ENCODE measurements around the gene PTPRG. TPM values are rescaled to one million over a fixed set of nuclear protein-coding genes. Genes with fewer than 3 reads are reported as not detected.
A peak's percentile ranks its signal among the peaks of the same experiment; 100 is the strongest.

Gene PTPRG
- total RNA-seq, 1 donor: 148 TPM

DNA sequence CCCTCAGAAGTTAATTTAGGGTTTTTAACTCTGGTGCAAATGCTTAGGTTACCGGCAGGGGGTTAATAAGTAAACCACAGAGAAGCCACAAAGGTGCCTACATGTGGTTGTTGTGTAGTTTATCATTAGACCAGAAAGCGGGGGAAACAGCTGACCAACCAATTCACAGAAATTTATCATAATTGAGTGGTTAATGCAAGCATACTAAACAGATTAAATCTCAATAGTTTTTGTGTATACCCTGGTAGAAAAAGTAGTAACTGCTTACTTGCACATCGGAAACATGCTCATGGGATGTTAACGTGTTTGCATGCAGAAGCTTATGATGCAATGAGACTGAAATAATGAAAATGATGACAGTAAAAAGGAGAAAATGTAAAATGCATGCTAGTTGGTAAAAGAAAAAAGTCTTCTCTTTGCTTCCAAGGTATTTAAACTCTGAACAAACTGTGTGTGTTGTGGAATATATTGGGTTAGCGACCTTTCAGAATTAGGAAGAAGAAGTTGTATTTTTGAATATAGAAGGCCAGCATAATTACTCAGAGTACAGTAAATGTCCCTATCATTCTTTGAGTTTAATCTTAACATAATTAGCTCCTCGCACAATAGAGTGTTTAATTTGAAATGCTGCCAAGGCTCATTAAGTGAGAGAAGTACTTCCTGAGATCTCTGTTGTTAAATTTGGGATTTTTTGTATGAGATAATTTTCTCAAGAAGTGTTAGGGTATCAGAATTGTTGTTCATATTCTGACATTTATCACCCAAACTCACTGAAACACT is 316.2 kb downstream of the PTPRG start:
- H3K4me3 ChIP-seq (ENCODE audit: insufficient read depth, low read length): no peak overlapping the region

DNA sequence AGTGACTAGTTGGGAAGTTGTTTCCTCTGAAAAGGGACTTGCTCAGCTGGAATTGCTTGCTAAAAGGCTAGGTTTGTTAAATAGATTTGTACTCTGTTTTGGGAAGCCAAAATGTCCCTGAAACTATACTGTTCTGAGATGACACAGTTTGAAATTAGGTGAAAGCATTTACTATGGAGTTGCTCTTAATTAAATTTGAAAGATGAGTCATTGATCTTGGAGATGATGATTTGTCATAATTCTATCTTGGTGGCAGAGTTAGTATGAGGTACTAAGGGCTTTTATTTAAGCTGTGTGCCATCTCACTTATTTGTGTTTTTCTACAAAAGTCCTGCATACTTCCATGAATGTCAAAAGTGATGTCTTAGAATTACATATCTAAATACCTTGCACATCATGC is 320.9 kb downstream of the PTPRG start:
- Histone ChIP-seq H3K4me2 (ENCODE audit: insufficient read depth, low read length) (no peak overlapping the region), H3K79me2 (ENCODE audit: insufficient read depth, low read length) (peaks cover 11% of the 10 kb centered on the region), H3K9me3 (ENCODE audit: low read depth, low read length) (no peaks in the 10 kb centered on the region), H3K27ac (ENCODE audit: low read depth, low read length) (no peak overlapping the region), H3K27me3 (ENCODE audit: insufficient read depth, low read length) (no peaks in the 10 kb centered on the region), H3K36me3 (ENCODE audit: insufficient read depth, low read length) (no peaks in the 10 kb centered on the region), H4K20me1 (ENCODE audit: insufficient read depth, low read length) (peaks cover 27% of the 10 kb centered on the region), H2AFZ (ENCODE audit: low read length) (no peak overlapping the region), H3K4me1 (ENCODE audit: insufficient read depth, low read length) (peaks cover 3% of the 10 kb centered on the region), H3K4me3 (ENCODE audit: insufficient read depth, low read length) (no peak overlapping the region)
- DNase-seq (ENCODE audit: insufficient read length, low spot score, missing footprints): no peak
- TF ChIP-seq, protein P1, sequence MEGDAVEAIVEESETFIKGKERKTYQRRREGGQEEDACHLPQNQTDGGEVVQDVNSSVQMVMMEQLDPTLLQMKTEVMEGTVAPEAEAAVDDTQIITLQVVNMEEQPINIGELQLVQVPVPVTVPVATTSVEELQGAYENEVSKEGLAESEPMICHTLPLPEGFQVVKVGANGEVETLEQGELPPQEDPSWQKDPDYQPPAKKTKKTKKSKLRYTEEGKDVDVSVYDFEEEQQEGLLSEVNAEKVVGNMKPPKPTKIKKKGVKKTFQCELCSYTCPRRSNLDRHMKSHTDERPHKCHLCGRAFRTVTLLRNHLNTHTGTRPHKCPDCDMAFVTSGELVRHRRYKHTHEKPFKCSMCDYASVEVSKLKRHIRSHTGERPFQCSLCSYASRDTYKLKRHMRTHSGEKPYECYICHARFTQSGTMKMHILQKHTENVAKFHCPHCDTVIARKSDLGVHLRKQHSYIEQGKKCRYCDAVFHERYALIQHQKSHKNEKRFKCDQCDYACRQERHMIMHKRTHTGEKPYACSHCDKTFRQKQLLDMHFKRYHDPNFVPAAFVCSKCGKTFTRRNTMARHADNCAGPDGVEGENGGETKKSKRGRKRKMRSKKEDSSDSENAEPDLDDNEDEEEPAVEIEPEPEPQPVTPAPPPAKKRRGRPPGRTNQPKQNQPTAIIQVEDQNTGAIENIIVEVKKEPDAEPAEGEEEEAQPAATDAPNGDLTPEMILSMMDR (IDR thresholded peaks at IDR 0.05; ENCODE audit: extremely low read depth, low read depth, low read length): no peak

More for the DNA sequence above, 316.2 kb downstream of the PTPRG start:
- H3K36me3 ChIP-seq (ENCODE audit: insufficient read depth, low read length): no peaks in the 10 kb centered on the region
- H3K79me2 ChIP-seq (ENCODE audit: insufficient read depth, low read length): peaks cover 7% of the 10 kb centered on the region
- H3K27ac ChIP-seq (ENCODE audit: low read depth, low read length): no peak overlapping the region
- peaks cover 15% of the 10 kb centered on the region for H4K20me1 ChIP-seq (ENCODE audit: insufficient read depth, low read length)
- no peaks in the 10 kb centered on the region for H3K9me3 ChIP-seq (ENCODE audit: low read depth, low read length)
- peak; percentile 13 for DNase-seq (ENCODE audit: insufficient read length, low spot score, missing footprints)
- no peak overlapping the region for H2AFZ ChIP-seq (ENCODE audit: low read length)
- H3K4me2 ChIP-seq (ENCODE audit: insufficient read depth, low read length): peak overlapping the region; percentile 13
- H3K27me3 ChIP-seq (ENCODE audit: insufficient read depth, low read length): no peaks in the 10 kb centered on the region
- TF ChIP-seq, protein P1 (IDR thresholded peaks at IDR 0.05; ENCODE audit: extremely low read depth, low read depth, low read length): no peak
- H3K4me1 ChIP-seq (ENCODE audit: insufficient read depth, low read length): peaks cover 8% of the 10 kb centered on the region

DNA sequence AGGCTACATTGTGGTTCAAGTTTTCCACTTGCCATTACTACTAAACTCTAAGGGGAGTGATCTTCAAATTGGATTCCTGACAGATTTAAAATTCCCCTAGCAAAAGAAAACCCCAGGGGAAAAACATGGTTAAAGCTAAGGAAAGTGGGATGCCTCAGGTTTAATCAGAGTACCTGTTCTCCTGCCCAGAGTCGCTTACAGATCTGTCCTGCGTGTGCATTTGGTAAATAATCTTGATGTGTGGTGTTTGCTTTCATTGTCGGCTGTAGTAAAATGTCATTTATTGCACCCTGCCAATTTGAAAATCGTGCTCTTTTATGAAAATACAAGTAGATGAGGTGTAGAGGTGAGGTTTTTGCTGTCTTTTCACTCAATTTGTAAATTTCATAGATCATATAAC is 323.4 kb downstream of the PTPRG start:
- no peak for DNase-seq (ENCODE audit: insufficient read length, low spot score, missing footprints)
- H3K79me2 ChIP-seq (ENCODE audit: insufficient read depth, low read length): peaks cover 7% of the 10 kb centered on the region
- no peak overlapping the region for H2AFZ ChIP-seq (ENCODE audit: low read length)
- H3K27me3 ChIP-seq (ENCODE audit: insufficient read depth, low read length): no peaks in the 10 kb centered on the region
- H3K36me3 ChIP-seq (ENCODE audit: insufficient read depth, low read length): no peaks in the 10 kb centered on the region
- no peak overlapping the region for H3K4me2 ChIP-seq (ENCODE audit: insufficient read depth, low read length)
- H3K4me3 ChIP-seq (ENCODE audit: insufficient read depth, low read length): no peak overlapping the region
- peaks cover 13% of the 10 kb centered on the region for H4K20me1 ChIP-seq (ENCODE audit: insufficient read depth, low read length)
- no peaks in the 10 kb centered on the region for H3K9me3 ChIP-seq (ENCODE audit: low read depth, low read length)
- TF ChIP-seq, protein P1 (IDR thresholded peaks at IDR 0.05; ENCODE audit: extremely low read depth, low read depth, low read length): no peak
- H3K4me1 ChIP-seq (ENCODE audit: insufficient read depth, low read length): no peaks in the 10 kb centered on the region
- no peak overlapping the region for H3K27ac ChIP-seq (ENCODE audit: low read depth, low read length)

DNA sequence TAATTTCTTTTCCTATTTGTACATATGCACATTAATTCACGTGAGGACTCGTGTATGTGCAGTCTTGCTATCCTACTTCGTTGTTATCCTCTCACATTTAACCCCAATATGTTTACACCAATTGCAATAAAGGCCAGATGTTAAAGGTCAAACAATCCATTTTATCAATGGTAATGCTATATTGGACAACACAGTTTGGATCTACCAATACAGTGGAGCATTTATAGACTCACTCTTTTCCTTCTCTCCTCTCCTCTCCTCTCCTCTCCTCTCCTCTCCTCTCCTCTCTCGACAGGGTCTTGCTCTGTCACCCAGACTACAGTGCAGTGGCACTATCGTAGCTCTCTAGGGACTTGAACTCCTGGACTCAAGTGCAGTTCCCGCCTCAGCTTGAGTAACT is 324.0 kb downstream of the PTPRG start:
- Histone ChIP-seq H4K20me1 (ENCODE audit: insufficient read depth, low read length) (peaks cover 13% of the 10 kb centered on the region), H3K27me3 (ENCODE audit: insufficient read depth, low read length) (no peaks in the 10 kb centered on the region), H3K36me3 (ENCODE audit: insufficient read depth, low read length) (no peaks in the 10 kb centered on the region), H3K79me2 (ENCODE audit: insufficient read depth, low read length) (peaks cover 7% of the 10 kb centered on the region), H2AFZ (ENCODE audit: low read length) (no peak overlapping the region), H3K4me3 (ENCODE audit: insufficient read depth, low read length) (no peak overlapping the region), H3K4me2 (ENCODE audit: insufficient read depth, low read length) (no peak overlapping the region), H3K27ac (ENCODE audit: low read depth, low read length) (no peak overlapping the region), H3K9me3 (ENCODE audit: low read depth, low read length) (no peaks in the 10 kb centered on the region), H3K4me1 (ENCODE audit: insufficient read depth, low read length) (no peaks in the 10 kb centered on the region)
- TF ChIP-seq, protein P1 (IDR thresholded peaks at IDR 0.05; ENCODE audit: extremely low read depth, low read depth, low read length): no peak
- no peak for DNase-seq (ENCODE audit: insufficient read length, low spot score, missing footprints)

Data from osteoblast (primary cell).